Epithelial cell of esophagus (primary cell): ENCODE results near the gene AGBL1.

ENCODE experiments used
- DNase-seq: peaks from one replicate; pipeline ENCODE4 v3.0.0; 2010; ENCODE audit warnings: low read depth
- H3K4me3 ChIP-seq: 2 replicates; pipeline ENCODE4 v1.5.1; 2011; ENCODE audit warnings: mild to moderate bottlenecking, low read length, control low read depth
- CTCF ChIP-seq: IDR thresholded peaks from 2 replicates; pipeline ENCODE4 v1.5.1; 2011; ENCODE audit warnings: low read depth, mild to moderate bottlenecking, low read length, control low read depth, inconsistent platforms; ENCODE audit not compliant: insufficient read depth; ENCODE audit errors: missing control alignments

Gene AGBL1

GRCh38 chr15:86935841-86936240, 856.2 kb downstream of the AGBL1 start:
- no peak overlapping the region for H3K4me3 ChIP-seq
- no peak for TF ChIP-seq CTCF
- DNase-seq: no peak

GRCh38 chr15:86942285-86942684, 862.6 kb downstream of the AGBL1 start:
- DNase-seq: peak; percentile 52
- H3K4me3 ChIP-seq: no peak overlapping the region
- TF ChIP-seq CTCF: no peak

GRCh38 chr15:86948719-86949118, 869.0 kb downstream of the AGBL1 start:
- TF ChIP-seq CTCF: no peak
- no peak overlapping the region for H3K4me3 ChIP-seq
- DNase-seq: no peak

GRCh38 chr15:86959254-86959653, 879.6 kb downstream of the AGBL1 start:
- no peak for DNase-seq
- H3K4me3 ChIP-seq: no peak overlapping the region
- no peak for TF ChIP-seq CTCF

DNA sequence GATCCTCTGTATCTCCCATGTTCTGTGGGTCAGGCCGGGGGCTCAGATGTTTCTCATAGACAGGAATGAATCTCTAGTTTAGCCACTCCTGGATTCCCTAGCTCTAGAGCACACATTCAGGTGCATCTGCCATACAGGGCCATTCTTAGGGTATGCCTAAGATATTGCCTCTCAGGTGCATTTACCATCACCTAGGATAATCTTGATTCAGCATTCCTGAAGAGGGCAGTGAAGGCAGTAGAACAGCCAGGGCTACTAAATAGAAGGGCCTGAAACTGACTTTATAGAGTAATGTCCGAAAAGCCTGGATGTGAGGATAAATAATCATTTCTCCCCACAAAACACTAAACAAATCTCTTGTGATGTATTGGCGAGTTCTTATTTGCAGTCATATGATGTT, 882.0 kb downstream of the AGBL1 start:
- no peak overlapping the region for H3K4me3 ChIP-seq
- TF ChIP-seq CTCF: no peak
- DNase-seq: no peak

GRCh38 chr15:86964271-86964670, 884.6 kb downstream of the AGBL1 start:
- no peak for TF ChIP-seq CTCF
- no peak overlapping the region for H3K4me3 ChIP-seq
- no peak for DNase-seq

DNA sequence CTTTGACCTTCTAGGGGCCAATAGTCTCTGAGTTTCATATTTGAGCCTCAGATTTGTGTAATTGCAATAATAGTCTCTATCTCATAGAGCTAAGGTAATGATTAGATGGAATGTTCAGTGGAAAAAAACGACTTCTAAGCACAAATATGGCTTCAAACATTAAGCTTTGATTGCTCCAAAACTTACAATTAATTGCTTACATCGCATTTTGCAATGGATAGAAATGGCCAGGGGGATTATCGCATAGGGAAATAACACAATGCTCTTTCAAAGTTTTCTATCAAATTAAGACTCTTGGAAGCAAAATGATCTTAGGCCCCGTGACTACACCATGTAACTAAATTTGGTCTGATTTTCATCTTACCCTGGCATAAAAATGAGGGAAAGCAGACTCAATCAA, 888.6 kb downstream of the AGBL1 start:
- no peak for TF ChIP-seq CTCF
- no peak overlapping the region for H3K4me3 ChIP-seq
- DNase-seq: no peak
